ENCODE measurements around the gene CAP1. TPM values are rescaled to one million over a fixed set of nuclear protein-coding genes. Genes with fewer than 3 reads are reported as not detected.

Gene CAP1
- total and polyA plus RNA-seq, 8 donors: 150 to 501 (median 167) TPM

GRCh38 chr1:40039245-40039756, 1.2 kb upstream of the CAP1 start:
- no peaks in the 10 kb centered on the region for H3K9me3 ChIP-seq
- H3K27me3 ChIP-seq: no peaks in the 10 kb centered on the region
- TF ChIP-seq CTCF (IDR thresholded peaks at IDR 0.05): no peak
- intact Hi-C loops (cut with DNase I): no loop called here
- H3K4me3 ChIP-seq: peak overlapping the region; percentile 97 to 99
- ATAC-seq (peak; percentile 2), DNase-seq (peak in 1 of 4 donors; percentile 49)
- H3K4me1 ChIP-seq: peaks cover 43 to 75% of the 10 kb centered on the region in 2 donors
- H3K27ac ChIP-seq: peak overlapping the region; percentile 99
- H3K36me3 ChIP-seq: no peaks in the 10 kb centered on the region

GRCh38 chr1:40039757-40040510, 595 bp upstream of the CAP1 start:
- TF ChIP-seq CTCF (IDR thresholded peaks at IDR 0.05): no peak
- peak; percentile 59 to 97 (median 79) for DNase-seq
- ATAC-seq: peak; percentile 77
- intact Hi-C loops (cut with DNase I): no loop called here
- H3K9me3 ChIP-seq: no peaks in the 10 kb centered on the region
- peaks cover 43 to 75% of the 10 kb centered on the region in 2 donors for H3K4me1 ChIP-seq
- H3K4me3 ChIP-seq: peak overlapping the region; percentile 97 to 99
- peak overlapping the region; percentile 99 for H3K27ac ChIP-seq
- H3K27me3 ChIP-seq: no peaks in the 10 kb centered on the region
- peaks cover 0 to 5% of the 10 kb centered on the region in 2 donors for H3K36me3 ChIP-seq

- ATAC-seq: no peak
- Histone ChIP-seq H3K4me3 (peak overlapping the region; percentile 97 to 99), H3K27ac (peak overlapping the region; percentile 99), H3K4me1 (peaks cover 40 to 77% of the 10 kb centered on the region in 2 donors), H3K36me3 (peaks cover 0 to 20% of the 10 kb centered on the region in 2 donors), H3K27me3 (no peaks in the 10 kb centered on the region), H3K9me3 (no peaks in the 10 kb centered on the region)
- no peak for DNase-seq
- TF ChIP-seq CTCF (IDR thresholded peaks at IDR 0.05): no peak
- intact Hi-C loops (cut with DNase I): no loop called here
These were observed 923 bp downstream of the CAP1 start for GRCh38 chr1:40041466-40041838.

- DNase-seq (no peak), ATAC-seq (no peak)
- peaks cover 32 to 77% of the 10 kb centered on the region in 2 donors for H3K4me1 ChIP-seq
- peak overlapping the region in 1 of 2 donors; percentile 99 for H3K4me3 ChIP-seq
- no peaks in the 10 kb centered on the region for H3K27me3 ChIP-seq
- no peak for TF ChIP-seq CTCF (IDR thresholded peaks at IDR 0.05)
- H3K9me3 ChIP-seq: no peaks in the 10 kb centered on the region
- intact Hi-C loops (cut with DNase I): no loop called here
- peaks cover 0 to 24% of the 10 kb centered on the region in 2 donors for H3K36me3 ChIP-seq
- peak overlapping the region; percentile 17 to 99 for H3K27ac ChIP-seq
These were observed 1.8 kb downstream of the CAP1 start for GRCh38 chr1:40042341-40042740.

- TF ChIP-seq CTCF (IDR thresholded peaks at IDR 0.05): no peak
- Histone ChIP-seq H3K4me1 (peaks cover 39 to 84% of the 10 kb centered on the region in 2 donors), H3K4me3 (peak overlapping the region in 1 of 2 donors; percentile 99), H3K27me3 (no peaks in the 10 kb centered on the region), H3K36me3 (peaks cover 0 to 24% of the 10 kb centered on the region in 2 donors), H3K9me3 (no peaks in the 10 kb centered on the region), H3K27ac (peak overlapping the region in 1 of 2 donors; percentile 53)
- intact Hi-C loops (cut with DNase I): no loop called here
- no peak for ATAC-seq
- no peak for DNase-seq
These were observed 3.6 kb downstream of the CAP1 start for GRCh38 chr1:40044110-40044509.

All from left lung (tissue), 10 donors.